Loucy (cell line): ENCODE measurements around the gene PDXK.
A peak's percentile ranks its signal among the peaks of the same experiment; 100 is the strongest.

Experiments
- H2AFZ ChIP-seq: fragments of 200-600 bp; sonication (generic); 2 replicates; pipeline ENCODE4 v1.6.0; 2016; ENCODE audit warnings: antibody characterized with exemption, mild to moderate bottlenecking, low read length, moderate library complexity
- H3F3A ChIP-seq: fragments of 200-600 bp; 2 replicates; pipeline ENCODE4 v1.6.0; 2016; ENCODE audit warnings: antibody characterized with exemption, low read depth, mild to moderate bottlenecking
- H3K27me3 ChIP-seq: fragments of 200-600 bp; sonication (generic); 2 replicates; pipeline ENCODE4 v1.6.1; 2014; ENCODE audit warnings: low read length, mild to moderate bottlenecking; ENCODE audit not compliant: insufficient read depth, poor library complexity, severe bottlenecking
- H3K36me3 ChIP-seq: fragments of 200-600 bp; sonication (generic); 2 replicates; pipeline ENCODE4 v1.6.1; 2016; ENCODE audit warnings: low read length; ENCODE audit not compliant: insufficient read depth
- H3K4me1 ChIP-seq: fragments of 200-600 bp; sonication (generic); 2 replicates; pipeline ENCODE4 v1.5.1; 2014; ENCODE audit warnings: low read length, mild to moderate bottlenecking; ENCODE audit not compliant: insufficient read depth, poor library complexity, severe bottlenecking
- H3K4me2 ChIP-seq: fragments of 200-600 bp; sonication (generic); 2 replicates; pipeline ENCODE4 v1.6.0; 2014; ENCODE audit warnings: antibody characterized with exemption, low read length, low read depth, mild to moderate bottlenecking; ENCODE audit not compliant: poor library complexity, severe bottlenecking
- H3K4me3 ChIP-seq: fragments of 200-600 bp; sonication (generic); 2 replicates; pipeline ENCODE4 v1.5.1; 2014; ENCODE audit warnings: low read length, mild to moderate bottlenecking, mixed read lengths; ENCODE audit not compliant: poor library complexity, severe bottlenecking
- H3K79me2 ChIP-seq: fragments of 200-600 bp; sonication (generic); 2 replicates; pipeline ENCODE4 v1.6.1; 2014; ENCODE audit warnings: low read length; ENCODE audit not compliant: insufficient read depth
- H3K9ac ChIP-seq: fragments of 200-600 bp; sonication (generic); 2 replicates; pipeline ENCODE4 v1.6.0; 2014; ENCODE audit warnings: mild to moderate bottlenecking, low read depth, low read length, moderate library complexity; ENCODE audit not compliant: poor library complexity, severe bottlenecking
- H3K9me2 ChIP-seq: fragments of 200-600 bp; sonication (generic); replicated peaks from 2 replicates; pipeline ENCODE4 v1.6.1; 2016; ENCODE audit warnings: low read depth, low read length, mixed read lengths
- H3K9me3 ChIP-seq: fragments of 200-600 bp; sonication (generic); 2 replicates; pipeline ENCODE4 v1.6.1; 2014; ENCODE audit warnings: mild to moderate bottlenecking, antibody characterized with exemption, low read length, low read depth; ENCODE audit not compliant: insufficient read depth
- H4K20me1 ChIP-seq: fragments of 200-600 bp; sonication (generic); 2 replicates; pipeline ENCODE4 v1.6.0; 2014; ENCODE audit warnings: antibody characterized with exemption, low read length, mild to moderate bottlenecking; ENCODE audit not compliant: insufficient read depth, poor library complexity, severe bottlenecking
- CTCF ChIP-seq: fragments of 200-600 bp; sonication (generic); conservative IDR thresholded peaks from 2 replicates; pipeline ENCODE4 v1.5.1; 2014; ENCODE audit warnings: mild to moderate bottlenecking, antibody characterized with exemption, low read length
- EZH2phosphoT487 ChIP-seq: fragments of 200-600 bp; IDR thresholded peaks from 2 replicates; pipeline ENCODE4 v1.6.1; 2018; ENCODE audit warnings: antibody characterized with exemption, mild to moderate bottlenecking, moderate library complexity, borderline replicate concordance

PDXK gene

DNA sequence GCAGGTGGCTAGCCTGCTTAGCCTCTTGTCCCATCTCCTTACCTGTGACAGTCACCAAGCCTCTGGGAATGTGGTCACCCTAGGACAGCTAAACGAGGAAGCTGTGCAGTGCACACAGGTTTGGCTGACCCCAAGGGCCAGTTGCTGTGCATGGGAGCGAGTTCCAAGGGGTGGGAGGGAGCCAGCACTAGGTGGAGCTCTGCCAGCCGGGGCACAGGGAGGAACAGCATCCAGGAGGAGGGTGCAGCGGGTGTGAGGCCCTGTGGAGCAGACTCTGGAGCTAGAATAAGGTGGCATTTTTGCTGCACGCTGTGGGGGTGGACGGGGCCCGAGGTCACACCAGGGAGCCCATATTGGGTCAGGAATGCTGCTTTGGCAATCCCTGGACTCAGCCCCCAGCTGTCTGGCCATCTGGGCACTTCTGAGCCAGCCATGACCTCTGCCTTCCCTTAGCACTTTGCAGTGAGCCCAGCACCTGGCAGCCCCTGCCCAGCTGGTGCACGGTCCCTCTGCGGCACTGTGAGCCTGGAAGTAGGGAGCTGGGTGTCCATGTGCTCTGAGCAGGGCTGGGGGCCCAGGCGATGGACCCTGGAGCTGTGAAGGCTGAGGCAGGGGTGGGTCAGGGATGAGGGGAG, 8.7 kb downstream of the PDXK start:
- Histone ChIP-seq H3K36me3 (no peaks in the 10 kb centered on the region; the same call in 1 of the 2 replicates), H3K4me3 (peak overlapping the region; percentile 57), H3K9me2 (no peaks in the 10 kb centered on the region), H3K9me3 (no peaks in the 10 kb centered on the region), H3K9ac (peak overlapping the region; percentile 60), H2AFZ (no peak overlapping the region), H4K20me1 (peaks cover 15% of the 10 kb centered on the region), H3K4me1 (peaks cover 24% of the 10 kb centered on the region), H3K27me3 (no peaks in the 10 kb centered on the region), H3K4me2 (peak overlapping the region; percentile 78), H3K79me2 (peaks cover 67% of the 10 kb centered on the region), H3F3A (peaks cover 5% of the 10 kb centered on the region; the same call in 1 of the 2 replicates)
- TF ChIP-seq EZH2phosphoT487, result no peak
- TF ChIP-seq CTCF, result peak; percentile 42; the same call in 1 of the 2 replicates

DNA sequence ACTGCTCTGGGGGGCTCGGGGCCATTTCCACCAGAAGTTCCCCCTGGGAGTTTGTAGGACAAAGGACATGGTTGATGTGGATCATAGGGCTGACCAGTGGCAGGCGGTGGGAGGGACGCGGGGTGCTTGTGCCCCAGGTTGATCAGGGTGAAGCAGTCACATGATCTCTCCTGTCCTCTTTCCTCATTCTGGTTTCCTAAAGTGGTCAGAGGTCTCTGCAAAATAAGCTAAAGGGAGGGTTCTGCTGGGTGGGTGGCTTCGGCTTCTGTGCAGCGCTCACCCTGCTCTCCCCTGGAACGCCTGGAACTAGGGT, 9.2 kb downstream of the PDXK start:
- Histone ChIP-seq H3K9me3 (no peaks in the 10 kb centered on the region), H3F3A (peaks cover 5% of the 10 kb centered on the region; the same call in 1 of the 2 replicates), H2AFZ (0 out of 2 replicates have a peak overlapping the region, but pooled peaks have one; percentile 11), H3K27me3 (no peaks in the 10 kb centered on the region), H3K9ac (peak overlapping the region; percentile 60), H3K4me2 (peak overlapping the region; percentile 78), H3K79me2 (peaks cover 66% of the 10 kb centered on the region), H3K4me3 (peak overlapping the region; percentile 57), H4K20me1 (peaks cover 15% of the 10 kb centered on the region), H3K36me3 (no peaks in the 10 kb centered on the region; the same call in 1 of the 2 replicates), H3K4me1 (peaks cover 24% of the 10 kb centered on the region), H3K9me2 (no peaks in the 10 kb centered on the region)
- no peak for TF ChIP-seq EZH2phosphoT487
- no peak for TF ChIP-seq CTCF

- Histone ChIP-seq H3K9me2 (no peaks in the 10 kb centered on the region), H3K9ac (peak overlapping the region; percentile 60), H2AFZ (0 out of 2 replicates have a peak overlapping the region, but pooled peaks have one; percentile 11), H3K79me2 (peaks cover 60% of the 10 kb centered on the region), H3K36me3 (no peaks in the 10 kb centered on the region; the same call in 1 of the 2 replicates), H3K4me2 (peak overlapping the region; percentile 78), H4K20me1 (peaks cover 15% of the 10 kb centered on the region), H3K27me3 (no peaks in the 10 kb centered on the region), H3K4me1 (peaks cover 24% of the 10 kb centered on the region), H3F3A (peaks cover 5% of the 10 kb centered on the region; the same call in 1 of the 2 replicates), H3K4me3 (peak overlapping the region; percentile 57), H3K9me3 (no peaks in the 10 kb centered on the region)
- TF ChIP-seq EZH2phosphoT487 (no peak), CTCF (no peak)
These were observed 9.8 kb downstream of the PDXK start for GRCh38 chr21:43728467-43729390.
